K562 (cell line): ENCODE measurements around the gene ADD3. TPM values are rescaled to one million over a fixed set of nuclear protein-coding genes. Genes with fewer than 3 reads are reported as not detected.

ENCODE experiments used
- ATAC-seq: fragments of 200-7000 bp; cut with Tn5 transposase; 3 replicates; pipeline ENCODE4 v1.9.1; 2020; ENCODE audit warnings: moderate library complexity
- BruUV-seq: library from RNA; stranded (reverse); fragments of 400-500 nt; replicated peaks from 2 replicates; lab custom pipeline; 2021; lab: Mats Ljungman, UMichigan
- CTCF ChIA-PET: fragments of 300-600 bp; formaldehyde crosslinking; extraction: SDS; loops from one replicate; lab custom pipeline; 2021; ENCODE audit warnings: low intra/inter-chr PET ratio; lab: Yijun Ruan, JAX
- POLR2A ChIA-PET: fragments of 300-600, 350-650 bp; sonication (Branson Sonifier 250); formaldehyde crosslinking; extraction: SDS; loops from one replicate; lab custom pipeline; 2021; ENCODE audit warnings: antibody characterized with exemption, inconsistent platforms; lab: Yijun Ruan, JAX
- DNase-seq, 4 experiments: peaks; one replicate each; pipeline versions ENCODE4 v3.0.0 to v3.0.0-alpha.2; 2011 to 2018; ENCODE audit warnings: low spot score in 3 of 4, mixed read lengths in 3 of 4; ENCODE audit errors: extremely low read depth in 1 of 4
- FAIRE-seq: peaks from 2 replicates; lab custom pipeline; 2011; peaks lifted over from hg19 to GRCh38; lab: Jason Lieb, UNC
- H2AFZ ChIP-seq: 2 replicates; pipeline ENCODE4 v1.6.0; 2011; ENCODE audit warnings: low read depth, low read length, control low read depth, inconsistent platforms
- H3K27ac ChIP-seq: fragments of 200-600 bp; 3 replicates; pipeline ENCODE4 v1.8.0; 2011; ENCODE audit warnings: low read depth, mild to moderate bottlenecking, control low read depth, inconsistent platforms, low read length, moderate library complexity, mixed read lengths; ENCODE audit errors: extremely low read depth
- H3K27me3 ChIP-seq, 2 experiments: fragments of 300-600 bp in 1 of 2; 2 replicates in 1 of 2; 3 replicates in 1 of 2; pipeline versions ENCODE4 v1.6.0 to v1.8.0; 2011; ENCODE audit warnings: inconsistent platforms in 2 of 2, low read length in 2 of 2, mild to moderate bottlenecking in 1 of 2, mixed read lengths in 1 of 2, moderate library complexity in 1 of 2; ENCODE audit not compliant: control insufficient read depth in 2 of 2, insufficient read depth in 2 of 2
- H3K36me3 ChIP-seq: fragments of 300-600 bp; 3 replicates; pipeline ENCODE4 v1.8.0; 2011; ENCODE audit warnings: mild to moderate bottlenecking, low read length, inconsistent platforms; ENCODE audit not compliant: control insufficient read depth, insufficient read depth
- H3K4me1 ChIP-seq, 2 experiments: fragments of 200-600 bp in 1 of 2; replicated peaks in 1 of 2; 2 replicates in 1 of 2; 3 replicates in 1 of 2; pipeline versions ENCODE4 v1.5.1 to v1.8.0; 2011; ENCODE audit warnings: inconsistent platforms in 2 of 2, low read length in 2 of 2, mild to moderate bottlenecking in 1 of 2, mixed read lengths in 1 of 2, moderate library complexity in 1 of 2; ENCODE audit not compliant: control insufficient read depth in 2 of 2, insufficient read depth in 2 of 2
- H3K4me2 ChIP-seq: 2 replicates; pipeline ENCODE4 v1.6.1; 2011; ENCODE audit warnings: low read length, control low read depth, inconsistent platforms, mixed read lengths; ENCODE audit not compliant: insufficient read depth
- H3K4me3 ChIP-seq: fragments of 200-600 bp; sonication (generic), shearing (Covaris generic); 2 replicates; pipeline ENCODE4 v1.5.1; 2016; ENCODE audit warnings: control low read depth, inconsistent platforms
- H3K79me2 ChIP-seq: fragments of 200-600 bp; 3 replicates; pipeline ENCODE4 v1.8.0; 2011; ENCODE audit warnings: low read length, inconsistent platforms; ENCODE audit not compliant: control insufficient read depth, insufficient read depth
- H3K9ac ChIP-seq, 2 experiments: 2 replicates each; pipeline versions ENCODE4 v1.6.0 to v1.6.1; 2011; ENCODE audit warnings: low read depth in 2 of 2, low read length in 2 of 2, control low read depth in 1 of 2, inconsistent platforms in 1 of 2, mild to moderate bottlenecking in 1 of 2, mixed read lengths in 1 of 2; ENCODE audit not compliant: insufficient read depth in 1 of 2
- H3K9me1 ChIP-seq: one replicate; pipeline ENCODE4 v1.6.0; 2011; ENCODE audit warnings: inconsistent platforms, mild to moderate bottlenecking, low read length, moderate library complexity; ENCODE audit not compliant: control insufficient read depth, insufficient read depth
- H3K9me3 ChIP-seq: replicated peaks from 2 replicates; pipeline ENCODE4 v1.5.1; 2011; ENCODE audit warnings: low read depth, low read length, inconsistent platforms; ENCODE audit not compliant: control insufficient read depth, insufficient read depth
- H4K20me1 ChIP-seq: replicated peaks from 2 replicates; pipeline ENCODE4 v1.6.1; 2011; ENCODE audit warnings: low read length, inconsistent platforms, mixed read lengths; ENCODE audit not compliant: control insufficient read depth, insufficient read depth
- FOXP1 ChIP-seq: sonication (generic); formaldehyde crosslinking; IDR thresholded peaks from 2 replicates; pipeline ENCODE4 v1.8.0; 2022; ENCODE audit warnings: mild to moderate bottlenecking, missing genetic modification reagents
- TCFL5 ChIP-seq: fragments of 250-450 bp; sonication (Bioruptor Pico); conservative IDR thresholded peaks from 2 replicates; pipeline ENCODE4 v1.6.1; 2021; ENCODE audit warnings: mild to moderate bottlenecking, moderate library complexity, matching md5 sums
- WGBS: fragments of 100-300 bp; shearing (Covaris generic); methylation state at CpG from one replicate; pipeline ENCODE4 v1.1.6; 2016; ENCODE audit warnings: low coverage, mixed read lengths; ENCODE audit not compliant: insufficient coverage; ENCODE audit errors: missing lambda C conversion rate; 5-methylcytosine and 5-hydroxymethylcytosine counted together
- in situ Hi-C: fragments of 300-500 bp; cut with MboI; formaldehyde crosslinking; loops from 4 replicates; pipeline ENCODE4 v1.15.0; 2018; ENCODE audit warnings: inconsistent platforms, mixed read lengths
- intact Hi-C: fragments of 100-400 bp; cut with micrococcal nuclease; formaldehyde crosslinking; loops from 2 replicates; pipeline ENCODE4 v1.14.2; 2022
- polyA plus RNA-seq, 8 experiments: library from polyadenylated mRNA; depleted of rRNA in 4 of 8; stranded (reverse) in 5 of 8; unstranded in 3 of 8; fragments of >200 nt; fragmentation: Nextera tagmentation in 2 of 8; fragmentation: Illumina TruSeq in 1 of 8; extraction: Ambion mirVana in 2 of 8; extraction: Trizol in 1 of 8; gene quantifications; 2 replicates each; pipeline versions ENCODE4 v1.2.1 to v1.2.3, GENCODE V29; 2011 to 2014; ENCODE audit warnings: inconsistent platforms in 1 of 8, missing spikeins in 1 of 8
- total RNA-seq, 7 experiments: library from RNA; depleted of rRNA in 6 of 7; stranded (reverse); fragments of >200 nt in 6 of 7; fragmentation: Illumina TruSeq in 2 of 7; extraction: Trizol in 2 of 7; gene quantifications; 2 replicates each; pipeline versions ENCODE4 v1.2.1 to v1.2.3, GENCODE V29; 2011 to 2021; ENCODE audit warnings: low replicate concordance in 1 of 7
- TF ChIP-seq, protein P1 (sequence below): fragments of 450-650 bp; IDR thresholded peaks from 2 replicates; pipeline ENCODE4 v1.6.1; 2018; ENCODE audit not compliant: partially characterized antibody
- TF ChIP-seq, protein P2 (sequence below): fragments of 450-650 bp; IDR thresholded peaks from 2 replicates; pipeline ENCODE4 v1.6.1; 2016; ENCODE audit warnings: antibody characterized with exemption

ADD3 gene
- total and polyA plus RNA-seq, 9 of the 15 experiments (the other 6 are each of a cell fraction or from before 2014, with no cell fraction given): 13.2 to 125 (median 31.7) TPM

DNA sequence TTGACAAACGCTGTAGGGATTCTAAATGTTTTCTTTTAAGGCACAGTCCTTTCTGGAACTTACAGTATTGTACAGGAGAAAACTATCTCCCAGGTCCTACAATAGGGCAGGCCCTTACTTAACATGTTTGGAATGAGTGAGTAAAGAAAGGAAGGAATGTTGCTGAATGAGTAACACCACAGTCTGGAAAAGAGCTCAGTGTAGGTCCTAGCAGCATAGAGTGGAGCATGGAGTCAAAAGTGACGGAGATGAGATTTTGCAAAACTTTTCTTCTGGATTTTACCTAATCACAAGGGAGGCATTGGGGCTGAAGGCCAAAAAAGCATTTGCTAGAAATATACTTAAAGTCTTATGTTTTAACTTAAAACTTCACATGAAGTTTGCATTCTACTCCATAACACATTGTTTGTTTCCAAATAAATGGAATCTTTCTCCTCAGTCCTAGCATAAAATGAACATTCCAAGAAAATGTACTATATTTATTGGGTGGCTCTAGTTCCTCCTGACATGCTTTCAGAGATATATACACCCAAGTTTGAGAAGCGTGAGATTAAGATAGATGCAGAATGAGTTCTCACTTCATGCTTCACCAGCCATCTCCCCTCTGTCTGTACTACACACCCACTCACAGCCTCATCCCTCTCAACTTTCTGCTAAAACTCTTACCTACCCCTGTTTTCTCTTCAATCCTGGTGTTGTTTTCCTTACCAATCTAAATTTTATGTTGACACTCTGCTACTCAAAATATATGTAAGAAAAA lies 20.2 kb upstream of the ADD3 start (continued):
- TF ChIP-seq, protein P1, sequence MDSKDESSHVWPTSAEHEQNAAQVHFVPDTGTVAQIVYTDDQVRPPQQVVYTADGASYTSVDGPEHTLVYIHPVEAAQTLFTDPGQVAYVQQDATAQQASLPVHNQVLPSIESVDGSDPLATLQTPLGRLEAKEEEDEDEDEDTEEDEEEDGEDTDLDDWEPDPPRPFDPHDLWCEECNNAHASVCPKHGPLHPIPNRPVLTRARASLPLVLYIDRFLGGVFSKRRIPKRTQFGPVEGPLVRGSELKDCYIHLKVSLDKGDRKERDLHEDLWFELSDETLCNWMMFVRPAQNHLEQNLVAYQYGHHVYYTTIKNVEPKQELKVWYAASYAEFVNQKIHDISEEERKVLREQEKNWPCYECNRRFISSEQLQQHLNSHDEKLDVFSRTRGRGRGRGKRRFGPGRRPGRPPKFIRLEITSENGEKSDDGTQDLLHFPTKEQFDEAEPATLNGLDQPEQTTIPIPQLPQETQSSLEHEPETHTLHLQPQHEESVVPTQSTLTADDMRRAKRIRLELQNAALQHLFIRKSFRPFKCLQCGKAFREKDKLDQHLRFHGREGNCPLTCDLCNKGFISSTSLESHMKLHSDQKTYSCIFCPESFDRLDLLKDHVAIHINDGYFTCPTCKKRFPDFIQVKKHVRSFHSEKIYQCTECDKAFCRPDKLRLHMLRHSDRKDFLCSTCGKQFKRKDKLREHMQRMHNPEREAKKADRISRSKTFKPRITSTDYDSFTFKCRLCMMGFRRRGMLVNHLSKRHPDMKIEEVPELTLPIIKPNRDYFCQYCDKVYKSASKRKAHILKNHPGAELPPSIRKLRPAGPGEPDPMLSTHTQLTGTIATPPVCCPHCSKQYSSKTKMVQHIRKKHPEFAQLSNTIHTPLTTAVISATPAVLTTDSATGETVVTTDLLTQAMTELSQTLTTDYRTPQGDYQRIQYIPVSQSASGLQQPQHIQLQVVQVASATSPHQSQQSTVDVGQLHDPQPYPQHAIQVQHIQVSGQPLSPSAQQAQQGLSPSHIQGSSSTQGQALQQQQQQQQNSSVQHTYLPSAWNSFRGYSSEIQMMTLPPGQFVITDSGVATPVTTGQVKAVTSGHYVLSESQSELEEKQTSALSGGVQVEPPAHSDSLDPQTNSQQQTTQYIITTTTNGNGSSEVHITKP: no peak
- TF ChIP-seq, all 486 proteins: peak for 0

DNA sequence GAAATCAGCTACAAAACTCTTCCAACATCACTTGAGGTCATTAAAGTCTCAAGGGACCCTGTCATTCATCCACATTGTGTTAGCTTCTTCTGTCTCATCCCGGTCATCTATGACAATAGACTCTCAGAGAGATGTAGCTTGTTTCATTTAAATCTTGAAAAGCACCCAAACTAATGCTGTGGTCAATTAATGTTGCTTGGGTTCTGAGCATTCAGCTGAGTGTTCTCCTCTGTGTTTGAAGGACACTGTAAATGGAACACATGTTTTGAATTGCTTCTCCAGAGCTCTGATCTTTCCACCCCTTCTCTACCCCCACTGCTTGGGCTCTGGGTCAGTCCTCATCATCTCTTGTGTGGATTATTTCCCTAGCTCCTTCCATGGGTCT lies 19.6 kb upstream of the ADD3 start:
- Histone ChIP-seq H3K9ac (no peak overlapping the region), H3K4me2 (no peak overlapping the region), H3K27me3 (no peaks in the 10 kb centered on the region)
- POLR2A ChIA-PET: interaction anchor here (1.1 to 1.6 kb wide), 4 partner anchors 10 to 22 kb away, joined by 4 to 7 read pairs (median 4); partner anchors contain the start of gene ADD3
- TF ChIP-seq FOXP1 (CRISPR knock-in tag) (no peak), TCFL5 (CRISPR knock-in tag) (no peak)
- TF ChIP-seq, protein P2, sequence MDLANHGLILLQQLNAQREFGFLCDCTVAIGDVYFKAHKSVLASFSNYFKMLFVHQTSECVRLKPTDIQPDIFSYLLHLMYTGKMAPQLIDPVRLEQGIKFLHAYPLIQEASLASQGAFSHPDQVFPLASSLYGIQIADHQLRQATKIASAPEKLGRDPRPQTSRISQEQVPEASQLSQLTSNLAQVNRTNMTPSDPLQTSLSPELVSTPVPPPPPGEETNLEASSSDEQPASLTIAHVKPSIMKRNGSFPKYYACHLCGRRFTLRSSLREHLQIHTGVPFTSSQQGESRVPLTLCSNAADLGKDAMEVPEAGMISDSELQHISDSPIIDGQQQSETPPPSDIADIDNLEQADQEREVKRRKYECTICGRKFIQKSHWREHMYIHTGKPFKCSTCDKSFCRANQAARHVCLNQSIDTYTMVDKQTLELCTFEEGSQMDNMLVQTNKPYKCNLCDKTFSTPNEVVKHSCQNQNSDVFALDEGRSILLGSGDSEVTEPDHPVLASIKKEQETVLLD: no peak
- TF ChIP-seq, all 486 proteins: peak for 0
- Histone ChIP-seq H3K79me2 (no peaks in the 10 kb centered on the region), H3K36me3 (no peaks in the 10 kb centered on the region), H4K20me1 (no peaks in the 10 kb centered on the region), H3K27ac (no peak overlapping the region), H3K4me1 (peaks cover 6 to 15% of the 10 kb centered on the region in 2 experiments; a peak in 4 of 5 replicates), H2AFZ (peak overlapping the region; percentile 52), H3K9me1 (no peaks in the 10 kb centered on the region), H3K9me3 (no peaks in the 10 kb centered on the region), H3K4me3 (no peak overlapping the region)
- no TSS peak for BruUV-seq
- CTCF ChIA-PET: no interaction called here
- whole genome bisulfite sequencing: 42% methylated on average over 1 of the region's 1 CpG
- no peak for DNase-seq
- intact Hi-C loops (no loop called here), in situ Hi-C loops (no loop called here)
- peak; percentile 45 for ATAC-seq
- no peak for FAIRE-seq
